HAP-1 (cell line): ENCODE results near the gene SNX17.
"Not testable (repeated sequence)": the region's sequence is repeated elsewhere in the genome, so short reads cannot be mapped to it uniquely, and the experiment has no call there.

Experiments
- DNase-seq, 2 experiments: peaks; one replicate each; pipeline ENCODE4 v3.0.0-alpha.2; 2016 to 2020; ENCODE audit warnings: low spot score in 2 of 2
- H3K27me3 ChIP-seq: fragments of 250-450 bp; sonication (Bioruptor Pico); 2 replicates; pipeline ENCODE4 v1.5.1; 2020; ENCODE audit warnings: low read depth, mild to moderate bottlenecking, moderate library complexity
- H3K36me3 ChIP-seq: fragments of 250-450 bp; sonication (Bioruptor Pico); replicated peaks from 2 replicates; pipeline ENCODE4 v1.5.1; 2020; ENCODE audit warnings: mild to moderate bottlenecking
- H3K4me1 ChIP-seq: fragments of 250-450 bp; sonication (Bioruptor Pico); 2 replicates; pipeline ENCODE4 v1.5.1; 2020; ENCODE audit warnings: mild to moderate bottlenecking
- H3K4me3 ChIP-seq: fragments of 250-450 bp; sonication (Bioruptor Pico); 2 replicates; pipeline ENCODE4 v1.5.1; 2020; ENCODE audit warnings: mild to moderate bottlenecking, moderate library complexity
- H3K9me3 ChIP-seq: fragments of 250-450 bp; sonication (Bioruptor Pico); 2 replicates; pipeline ENCODE4 v1.5.1; 2020; ENCODE audit warnings: mild to moderate bottlenecking, moderate library complexity
- in situ Hi-C: fragments of 300-500 bp; cut with MboI; formaldehyde crosslinking; loops from 3 replicates; pipeline ENCODE4 v1.14.3; 2020; ENCODE audit warnings: low sequenced_read_pairs, inconsistent platforms, mixed read lengths

Gene SNX17

GRCh38 chr2:27398962-27399361 lies 28.5 kb downstream of the SNX17 start:
- Histone ChIP-seq H3K36me3 (peaks cover 17% of the 10 kb centered on the region), H3K9me3 (no peaks in the 10 kb centered on the region), H3K27me3 (no peaks in the 10 kb centered on the region), H3K4me1 (peaks cover 2% of the 10 kb centered on the region), H3K4me3 (no peak overlapping the region)
- in situ Hi-C loops, result no loop called here
- no peak for DNase-seq

- peaks cover 24% of the 10 kb centered on the region for H3K36me3 ChIP-seq
- no peak overlapping the region for H3K4me3 ChIP-seq
- in situ Hi-C loops, result no loop called here
- DNase-seq, result no peak
- no peaks in the 10 kb centered on the region for H3K27me3 ChIP-seq
- H3K4me1 ChIP-seq, result peaks cover 3% of the 10 kb centered on the region
- no peaks in the 10 kb centered on the region for H3K9me3 ChIP-seq
These were observed 30.1 kb downstream of the SNX17 start for GRCh38 chr2:27400348-27401135.

- Histone ChIP-seq H3K4me3 (peak overlapping the region; percentile 93), H3K36me3 (peaks cover 31% of the 10 kb centered on the region), H3K27me3 (no peaks in the 10 kb centered on the region), H3K9me3 (no peaks in the 10 kb centered on the region), H3K4me1 (peaks cover 22% of the 10 kb centered on the region)
- peak; percentile 66 to 78 for DNase-seq
- in situ Hi-C loops, result no loop called here
These were observed 37.5 kb downstream of the SNX17 start for GRCh38 chr2:27407798-27408491.

- in situ Hi-C loops, result no loop called here
- DNase-seq, result peak; percentile 17 to 48
- H3K4me1 ChIP-seq, result peaks cover 22% of the 10 kb centered on the region
These were observed 38.3 kb downstream of the SNX17 start for GRCh38 chr2:27408601-27409320.

GRCh38 chr2:27409321-27410073 lies 39.1 kb downstream of the SNX17 start, which contains the start of gene PPM1G:
Gene PPM1G, minus strand, starts transcription at chr2:27409591. Its CDS starts 169 bp downstream, at chr2:27409422.
- Histone ChIP-seq H3K36me3 (peaks cover 26% of the 10 kb centered on the region), H3K27me3 (no peaks in the 10 kb centered on the region), H3K4me3 (peak within 1 kb of the TSS; percentile 93), H3K4me1 (peaks cover 20% of the 10 kb centered on the region), H3K9me3 (no peaks in the 10 kb centered on the region)
- DNase-seq, result peak; percentile 91 to 97
- in situ Hi-C loops, result no loop called here

More at GRCh38 chr2:27408601-27409320, 38.3 kb downstream of the SNX17 start:
- H3K36me3 ChIP-seq, result peaks cover 29% of the 10 kb centered on the region
- no peaks in the 10 kb centered on the region for H3K9me3 ChIP-seq
- H3K4me3 ChIP-seq, result peak overlapping the region; percentile 93
- H3K27me3 ChIP-seq, result no peaks in the 10 kb centered on the region

GRCh38 chr2:27412419-27413152 lies 42.2 kb downstream of the SNX17 start:
- H3K27me3 ChIP-seq, result no peaks in the 10 kb centered on the region
- H3K4me3 ChIP-seq, result no peak overlapping the region
- H3K36me3 ChIP-seq, result peaks cover 2% of the 10 kb centered on the region
- peaks cover 8% of the 10 kb centered on the region for H3K4me1 ChIP-seq
- no peak for DNase-seq
- H3K9me3 ChIP-seq, result no peaks in the 10 kb centered on the region
- in situ Hi-C loops, result no loop called here

GRCh38 chr2:27416151-27416550 lies 45.7 kb downstream of the SNX17 start:
- H3K4me3 ChIP-seq, result no peak overlapping the region
- in situ Hi-C loops, result no loop called here

GRCh38 chr2:27420996-27421395 lies 50.6 kb downstream of the SNX17 start:
- Histone ChIP-seq H3K4me1 (no peaks in the 10 kb centered on the region), H3K9me3 (no peaks in the 10 kb centered on the region), H3K27me3 (no peaks in the 10 kb centered on the region), H3K36me3 (no peaks in the 10 kb centered on the region), H3K4me3 (no peak overlapping the region)
- in situ Hi-C loops, result no loop called here
- no peak for DNase-seq

More at GRCh38 chr2:27416151-27416550, 45.7 kb downstream of the SNX17 start:
- H3K4me1 ChIP-seq, result no peaks in the 10 kb centered on the region
- no peaks in the 10 kb centered on the region for H3K36me3 ChIP-seq
- no peak for DNase-seq
- no peaks in the 10 kb centered on the region for H3K27me3 ChIP-seq
- no peaks in the 10 kb centered on the region for H3K9me3 ChIP-seq

- no peaks in the 10 kb centered on the region for H3K36me3 ChIP-seq
- in situ Hi-C loops, result no loop called here
These were observed 51.3 kb downstream of the SNX17 start for GRCh38 chr2:27421660-27422250.

GRCh38 chr2:27422958-27423357 lies 52.5 kb downstream of the SNX17 start:
- in situ Hi-C loops, result no loop called here
- no peak overlapping the region for H3K4me3 ChIP-seq
- H3K27me3 ChIP-seq, result no peaks in the 10 kb centered on the region
- no peak for DNase-seq
- no peaks in the 10 kb centered on the region for H3K9me3 ChIP-seq
- no peaks in the 10 kb centered on the region for H3K36me3 ChIP-seq
- no peaks in the 10 kb centered on the region; the same call in 1 of the 2 replicates for H3K4me1 ChIP-seq

More at GRCh38 chr2:27421660-27422250, 51.3 kb downstream of the SNX17 start:
- Histone ChIP-seq H3K9me3 (no peaks in the 10 kb centered on the region), H3K4me1 (no peaks in the 10 kb centered on the region), H3K27me3 (no peaks in the 10 kb centered on the region), H3K4me3 (no peak overlapping the region)
- no peak for DNase-seq

GRCh38 chr2:27425039-27425438 lies 54.6 kb downstream of the SNX17 start:
- H3K4me1 ChIP-seq, in situ Hi-C loops: not testable (repeated sequence)

More at GRCh38 chr2:27425039-27425438, 54.6 kb downstream of the SNX17 start:
- DNase-seq, H3K27me3 ChIP-seq, H3K36me3 ChIP-seq, H3K9me3 ChIP-seq, H3K4me3 ChIP-seq: not testable (repeated sequence)
